Measurements from ENCODE around the gene SHROOM3.

DNA sequence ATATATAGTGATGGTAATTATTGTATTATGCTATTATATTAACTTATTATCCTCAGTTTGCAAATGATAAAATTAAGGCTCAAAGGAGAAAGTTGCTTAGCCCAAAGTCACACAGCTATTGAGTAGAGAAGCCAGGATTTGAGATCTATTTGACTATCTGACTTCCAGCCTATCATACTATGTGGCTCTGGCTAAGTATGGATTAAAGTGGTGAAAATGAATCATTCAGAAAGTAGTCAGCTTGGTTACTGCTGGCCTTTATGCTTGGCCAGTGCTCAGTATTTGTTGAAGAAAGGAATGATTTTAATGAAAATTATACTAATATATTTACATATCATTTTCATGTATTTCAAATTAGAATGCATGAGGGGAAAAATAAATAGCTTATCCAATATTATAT is 219.8 kb downstream of the SHROOM3 start:
- TF ChIP-seq ZNF384 (IDR thresholded peaks at IDR 0.05): no peak
- TF ChIP-seq HDGF (IDR thresholded peaks at IDR 0.05; ENCODE audit: borderline replicate concordance): no peak
- no peak for TF ChIP-seq SUZ12 (IDR thresholded peaks at IDR 0.05)
- TF ChIP-seq FOXK2 (IDR thresholded peaks at IDR 0.05): no peak
- no peak for TF ChIP-seq BHLHE40 (IDR thresholded peaks at IDR 0.05; ENCODE audit: borderline replicate concordance)
- TF ChIP-seq SP1 (IDR thresholded peaks at IDR 0.05): no peak
- no peak for TF ChIP-seq FOXM1 (IDR thresholded peaks at IDR 0.05; ENCODE audit: borderline replicate concordance)
- TF ChIP-seq TARDBP (IDR thresholded peaks at IDR 0.05): no peak
